CD14-positive monocyte (primary cell): ENCODE data around the gene ANKRD39. TPM values are rescaled to one million over a fixed set of nuclear protein-coding genes. Genes with fewer than 3 reads are reported as not detected.
A peak's percentile ranks its signal among the peaks of the same experiment; 100 is the strongest.
"Not testable (repeated sequence)": the region's sequence is repeated elsewhere in the genome, so short reads cannot be mapped to it uniquely, and the experiment has no call there.

Experiments used
- DNase-seq, 3 donors: peaks; one replicate each; pipeline ENCODE4 v3.0.0-alpha.2; 2011 to 2022
- H2AFZ ChIP-seq: 2 replicates; pipeline ENCODE4 v1.6.0; 2012; ENCODE audit warnings: mild to moderate bottlenecking, low read depth, low read length, inconsistent platforms; ENCODE audit not compliant: insufficient read depth, poor library complexity, severe bottlenecking
- H3K27ac ChIP-seq, 2 donors: 1 replicate in 1 of 2; 2 replicates in 1 of 2; pipeline ENCODE4 v1.5.1; 2012 to 2013; ENCODE audit warnings: low read length in 2 of 2, control low read depth in 1 of 2, inconsistent platforms in 1 of 2, low read depth in 1 of 2, mild to moderate bottlenecking in 1 of 2
- H3K27me3 ChIP-seq, 2 donors: one replicate each; pipeline versions ENCODE4 v1.6.0 to v1.6.1; 2011 to 2013; ENCODE audit warnings: low read length in 2 of 2; ENCODE audit not compliant: control insufficient read depth in 2 of 2, insufficient read depth in 2 of 2
- H3K36me3 ChIP-seq, 2 donors: replicated peaks in 1 of 2; 1 replicate in 1 of 2; 2 replicates in 1 of 2; pipeline versions ENCODE4 v1.5.1 to v1.6.1; 2012 to 2013; ENCODE audit warnings: low read length in 2 of 2, control low read depth in 1 of 2, inconsistent platforms in 1 of 2, mild to moderate bottlenecking in 1 of 2; ENCODE audit not compliant: insufficient read depth in 2 of 2, control insufficient read depth in 1 of 2
- H3K4me1 ChIP-seq, 2 donors: 1 replicate in 1 of 2; 2 replicates in 1 of 2; pipeline versions ENCODE4 v1.5.1 to v1.6.1; 2012 to 2013; ENCODE audit warnings: low read length in 2 of 2, control low read depth in 1 of 2, inconsistent platforms in 1 of 2, mild to moderate bottlenecking in 1 of 2, moderate library complexity in 1 of 2; ENCODE audit not compliant: insufficient read depth in 2 of 2, control insufficient read depth in 1 of 2
- H3K4me2 ChIP-seq: replicated peaks from 2 replicates; pipeline ENCODE3; 2012; ENCODE audit warnings: low read length, moderate library complexity, mild to moderate bottlenecking; ENCODE audit not compliant: poor library complexity, severe bottlenecking; ENCODE audit errors: extremely low read depth
- H3K4me3 ChIP-seq, 3 experiments: fragments of 200-600 bp in 1 of 3; sonication (generic) in 1 of 3; replicated peaks in 1 of 3; 1 replicate in 2 of 3; 2 replicates in 1 of 3; pipeline ENCODE4 v1.5.1; 2011 to 2013; ENCODE audit warnings: low read length in 3 of 3, mild to moderate bottlenecking in 3 of 3, control low read depth in 2 of 3, low read depth in 2 of 3, inconsistent platforms in 1 of 3, moderate library complexity in 1 of 3
- H3K79me2 ChIP-seq: 2 replicates; pipeline ENCODE4 v1.6.0; 2012; ENCODE audit warnings: mild to moderate bottlenecking, control low read depth, inconsistent platforms, low read length, moderate library complexity; ENCODE audit not compliant: insufficient read depth
- H3K9ac ChIP-seq: 2 replicates; pipeline ENCODE4 v1.6.0; 2017; ENCODE audit warnings: low read length, mild to moderate bottlenecking; ENCODE audit not compliant: insufficient read depth, poor library complexity, severe bottlenecking
- H3K9me3 ChIP-seq, 2 donors: replicated peaks in 1 of 2; 1 replicate in 1 of 2; 2 replicates in 1 of 2; pipeline versions ENCODE4 v1.5.1 to v1.6.1; 2012 to 2013; ENCODE audit warnings: low read length in 2 of 2, control low read depth in 1 of 2; ENCODE audit not compliant: control insufficient read depth in 1 of 2, insufficient read depth in 1 of 2
- H4K20me1 ChIP-seq: 2 replicates; pipeline ENCODE4 v1.6.0; 2012; ENCODE audit warnings: mild to moderate bottlenecking, low read length, control low read depth, moderate library complexity; ENCODE audit not compliant: insufficient read depth
- H3K27ac Mint-ChIP-seq, 7 donors: one replicate each; pipeline ENCODE4 v1.8.0; 2020; ENCODE audit warnings: mild to moderate bottlenecking in 7 of 7, mixed read lengths in 7 of 7, moderate library complexity in 6 of 7, inconsistent platforms in 2 of 7
- H3K27me3 Mint-ChIP-seq, 3 donors: one replicate each; pipeline ENCODE4 v1.8.0; 2021 to 2022; ENCODE audit warnings: low read depth in 3 of 3, mild to moderate bottlenecking in 3 of 3, mixed read lengths in 3 of 3, moderate library complexity in 3 of 3, inconsistent platforms in 1 of 3
- H3K36me3 Mint-ChIP-seq, 2 donors: one replicate each; pipeline ENCODE4 v1.8.0; 2020; ENCODE audit warnings: mixed read lengths in 2 of 2, inconsistent platforms in 1 of 2, mild to moderate bottlenecking in 1 of 2
- H3K4me1 Mint-ChIP-seq: one replicate; pipeline ENCODE4 v1.8.0; 2020; ENCODE audit warnings: mild to moderate bottlenecking, mixed read lengths
- H3K4me3 Mint-ChIP-seq, 2 donors: one replicate each; pipeline ENCODE4 v1.8.0; 2020; ENCODE audit warnings: mild to moderate bottlenecking in 2 of 2, mixed read lengths in 2 of 2, moderate library complexity in 1 of 2
- H3K9me3 Mint-ChIP-seq, 7 donors: one replicate each; pipeline ENCODE4 v1.8.0; 2020 to 2022; ENCODE audit warnings: mixed read lengths in 7 of 7, mild to moderate bottlenecking in 6 of 7, moderate library complexity in 6 of 7, inconsistent platforms in 2 of 7
- WGBS: methylation state at CpG from one replicate; pipeline ENCODE4 v1.1.5; 2013; ENCODE audit warnings: missing lambda C conversion rate; ENCODE audit not compliant: insufficient coverage; 5-methylcytosine and 5-hydroxymethylcytosine counted together
- intact Hi-C, 2 donors: fragments of 100-400 bp; cut with micrococcal nuclease; formaldehyde crosslinking; loops; one replicate each; pipeline versions ENCODE4 v1.15.0 to v1.15.1; 2023
- polyA plus RNA-seq, 3 donors: library from polyadenylated mRNA; depleted of rRNA in 1 of 3; unstranded in 2 of 3; stranded (reverse) in 1 of 3; fragments of 300-500 nt in 2 of 3; fragments of >200 nt in 1 of 3; fragmentation: Illumina TruSeq in 2 of 3; gene quantifications; 1 replicate in 2 of 3; 2 replicates in 1 of 3; pipeline ENCODE4 v1.2.3, GENCODE V29; 2012 to 2021
- TF ChIP-seq, protein P1 (sequence below): fragments of 200-600 bp; IDR thresholded peaks from one replicate; pipeline ENCODE4 v1.8.0; 2022; ENCODE audit warnings: antibody characterized with exemption, mild to moderate bottlenecking

ANKRD39 gene
- polyA plus RNA-seq, 3 donors, result 6.2 to 9.7 (median 9.0) TPM

- peak in 1 of 3 donors; percentile 4 for DNase-seq
- Histone ChIP-seq H3K79me2 (no peaks in the 10 kb centered on the region), H3K9me3 (no peaks in the 10 kb centered on the region), H3K36me3 (no peaks in the 10 kb centered on the region), H3K4me3 (no peak overlapping the region), H3K9ac (no peak overlapping the region), H3K27ac (no peak overlapping the region), H2AFZ (no peak overlapping the region), H4K20me1 (peaks cover 14% of the 10 kb centered on the region), H3K27me3 (peaks cover 0 to 65% of the 10 kb centered on the region in 2 donors), H3K4me2 (no peak overlapping the region), H3K4me1 (peaks cover 58 to 66% of the 10 kb centered on the region in 2 donors)
- intact Hi-C loops, result no loop called here
- Mint-ChIP-seq H3K36me3 (peaks cover 24 to 27% of the 10 kb centered on the region in 2 donors), H3K4me1 (peaks cover 56% of the 10 kb centered on the region), H3K27ac (no peak overlapping the region), H3K9me3 (peaks cover 0 to 3% (median 0%) of the 10 kb centered on the region in 7 donors), H3K4me3 (no peak overlapping the region), H3K27me3 (peaks cover 37 to 84% (median 48%) of the 10 kb centered on the region in 3 donors)
- TF ChIP-seq, protein P1, sequence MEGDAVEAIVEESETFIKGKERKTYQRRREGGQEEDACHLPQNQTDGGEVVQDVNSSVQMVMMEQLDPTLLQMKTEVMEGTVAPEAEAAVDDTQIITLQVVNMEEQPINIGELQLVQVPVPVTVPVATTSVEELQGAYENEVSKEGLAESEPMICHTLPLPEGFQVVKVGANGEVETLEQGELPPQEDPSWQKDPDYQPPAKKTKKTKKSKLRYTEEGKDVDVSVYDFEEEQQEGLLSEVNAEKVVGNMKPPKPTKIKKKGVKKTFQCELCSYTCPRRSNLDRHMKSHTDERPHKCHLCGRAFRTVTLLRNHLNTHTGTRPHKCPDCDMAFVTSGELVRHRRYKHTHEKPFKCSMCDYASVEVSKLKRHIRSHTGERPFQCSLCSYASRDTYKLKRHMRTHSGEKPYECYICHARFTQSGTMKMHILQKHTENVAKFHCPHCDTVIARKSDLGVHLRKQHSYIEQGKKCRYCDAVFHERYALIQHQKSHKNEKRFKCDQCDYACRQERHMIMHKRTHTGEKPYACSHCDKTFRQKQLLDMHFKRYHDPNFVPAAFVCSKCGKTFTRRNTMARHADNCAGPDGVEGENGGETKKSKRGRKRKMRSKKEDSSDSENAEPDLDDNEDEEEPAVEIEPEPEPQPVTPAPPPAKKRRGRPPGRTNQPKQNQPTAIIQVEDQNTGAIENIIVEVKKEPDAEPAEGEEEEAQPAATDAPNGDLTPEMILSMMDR, result no peak
- 96% methylated on average over 21 of the region's 25 CpGs for WGBS
Measured at GRCh38 chr2:96864343-96865091, 6.7 kb upstream of the ANKRD39 start.

DNA sequence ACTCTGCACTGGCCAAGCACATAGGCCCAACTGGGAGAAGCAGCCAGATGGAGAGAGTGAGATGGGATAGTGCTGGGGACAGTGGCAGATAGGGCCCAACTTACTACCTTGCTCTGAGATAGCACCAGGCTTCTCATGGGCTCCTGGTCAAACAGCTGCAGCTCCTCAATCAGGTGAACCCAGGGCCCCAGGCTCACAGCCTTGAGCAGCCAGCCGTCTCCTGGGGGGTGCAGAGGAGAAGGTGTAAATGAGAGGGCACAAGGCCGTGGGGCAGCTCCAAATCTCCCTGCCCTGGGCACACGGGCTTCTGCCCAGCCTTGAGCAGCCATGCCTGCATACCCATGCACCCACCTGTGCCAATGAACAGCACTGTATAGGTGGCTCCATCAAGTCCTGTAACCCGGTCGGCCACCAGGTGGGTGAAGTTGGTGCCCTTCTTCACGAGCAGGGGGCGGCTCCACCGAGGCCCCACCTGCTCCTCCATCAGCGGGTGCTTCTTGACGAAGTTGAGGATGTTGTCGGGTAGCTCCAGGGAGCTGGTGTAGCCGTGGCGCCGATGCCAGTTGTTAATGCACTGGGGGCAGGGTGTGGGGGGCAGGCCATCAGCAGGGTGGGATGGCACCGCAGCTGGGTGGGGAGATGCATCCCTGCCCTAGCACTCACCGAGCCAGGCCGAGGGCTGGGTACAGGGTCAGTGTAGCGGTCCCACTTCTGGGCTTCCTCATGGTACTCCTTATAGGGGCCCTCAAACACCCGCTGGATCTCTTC lies 5.9 kb upstream of the ANKRD39 start:
- Histone ChIP-seq H3K36me3 (no peaks in the 10 kb centered on the region), H3K4me2 (peak overlapping the region; percentile 14), H3K4me1 (peaks cover 57 to 60% of the 10 kb centered on the region in 2 donors), H3K4me3 (peak overlapping the region in 1 of 3 experiments; percentile 36), H2AFZ (no peak overlapping the region), H3K9me3 (no peaks in the 10 kb centered on the region), H3K79me2 (no peaks in the 10 kb centered on the region), H3K27me3 (peaks cover 0 to 73% of the 10 kb centered on the region in 2 donors), H4K20me1 (peaks cover 14% of the 10 kb centered on the region), H3K9ac (no peak overlapping the region), H3K27ac (no peak overlapping the region)
- Mint-ChIP-seq H3K9me3 (peaks cover 0 to 3% (median 1%) of the 10 kb centered on the region in 7 donors), H3K4me1 (peaks cover 60% of the 10 kb centered on the region), H3K36me3 (peaks cover 24 to 27% of the 10 kb centered on the region in 2 donors), H3K27me3 (peaks cover 44 to 86% (median 56%) of the 10 kb centered on the region in 3 donors), H3K4me3 (peak overlapping the region in 1 of 2 donors; percentile 75), H3K27ac (peak overlapping the region in 6 of 7 donors; percentile 19 to 89 (median 72))
- intact Hi-C loops, result no loop called here
- TF ChIP-seq, protein P1, result no peak
- DNase-seq, result peak in 1 of 3 donors; percentile 4
- WGBS, result 96% methylated on average over 12 of the region's 19 CpGs

DNA sequence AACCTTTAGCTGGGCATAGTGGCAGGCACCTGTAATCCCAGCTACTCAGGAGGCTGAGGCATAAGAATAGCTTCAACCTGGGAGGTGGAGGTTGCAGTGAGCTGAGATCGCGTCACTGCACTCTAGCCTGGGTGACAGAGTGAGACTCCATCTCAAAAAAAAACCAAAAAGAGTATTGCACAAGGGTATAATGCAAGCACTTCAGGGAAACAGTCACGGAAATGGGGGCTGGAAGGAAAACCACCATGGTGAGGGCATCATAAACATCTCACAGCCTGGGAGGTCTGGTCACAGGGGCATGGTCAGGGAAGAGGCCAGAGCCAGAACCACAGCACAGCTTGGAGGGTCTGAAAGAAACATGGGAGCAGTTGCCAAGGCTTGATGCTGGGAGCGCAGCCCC lies 5.2 kb upstream of the ANKRD39 start:
- Mint-ChIP-seq H3K4me3 (peak overlapping the region in 1 of 2 donors; percentile 75), H3K4me1 (peaks cover 60% of the 10 kb centered on the region), H3K27me3 (peaks cover 45 to 83% (median 58%) of the 10 kb centered on the region in 3 donors), H3K36me3 (peaks cover 24 to 27% of the 10 kb centered on the region in 2 donors), H3K27ac (peak overlapping the region in 6 of 7 donors; percentile 19 to 89 (median 72))
- DNase-seq, result peak in 2 of 3 donors; percentile 59 to 74
- H3K79me2 ChIP-seq, intact Hi-C loops, H3K9ac ChIP-seq, H3K36me3 ChIP-seq, H3K9me3 Mint-ChIP-seq, H3K27ac ChIP-seq, H3K9me3 ChIP-seq, H2AFZ ChIP-seq: not testable (repeated sequence)
- Histone ChIP-seq H3K27me3 (peaks cover 0 to 72% of the 10 kb centered on the region in 2 donors), H3K4me3 (peak overlapping the region in 1 of 3 experiments; percentile 36), H3K4me2 (peak overlapping the region; percentile 14), H4K20me1 (peaks cover 14% of the 10 kb centered on the region), H3K4me1 (peaks cover 56 to 59% of the 10 kb centered on the region in 2 donors)
- WGBS, result 31% methylated on average over 4 of the region's 4 CpGs
